Measurements from ENCODE around the gene DAPK1.

The DAPK1 gene

DNA sequence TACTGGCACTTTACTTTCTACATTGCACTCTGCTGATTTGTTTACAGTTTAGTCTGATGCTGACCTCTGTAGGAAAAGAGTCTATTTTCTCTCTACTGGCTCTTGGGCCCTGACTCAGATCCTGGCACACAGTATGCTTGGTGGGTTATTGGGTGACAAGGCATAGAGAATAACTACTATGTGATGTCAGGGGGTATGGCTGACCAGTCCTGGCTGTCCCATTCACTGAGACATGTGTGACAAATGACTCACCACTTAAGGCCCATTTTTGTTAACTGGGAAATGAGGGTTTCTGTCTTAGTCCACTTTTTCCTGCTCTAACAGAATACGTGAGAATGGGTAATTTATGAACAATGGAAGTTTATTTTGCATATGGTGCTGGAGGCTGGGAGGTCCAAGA, 66.4 kb downstream of the DAPK1 start:
- Histone ChIP-seq H3K79me2 (ENCODE audit: insufficient read depth, low read length) (no peaks in the 10 kb centered on the region), H4K20me1 (ENCODE audit: insufficient read depth, low read length) (no peaks in the 10 kb centered on the region), H3K9me3 (ENCODE audit: low read length) (no peaks in the 10 kb centered on the region), H3K4me2 (ENCODE audit: low read length) (no peak overlapping the region), H3F3A (ENCODE audit: insufficient read depth, low read length) (no peaks in the 10 kb centered on the region), H3K27ac (ENCODE audit: low read depth, low read length, poor library complexity, severe bottlenecking) (no peak overlapping the region), H2AFZ (ENCODE audit: low read length) (no peak overlapping the region), H3K4me1 (ENCODE audit: insufficient read depth, low read length, severe bottlenecking) (no peaks in the 10 kb centered on the region), H3K9me2 (ENCODE audit: low read depth, low read length) (no peaks in the 10 kb centered on the region), H3K4me3 (ENCODE audit: low read depth, low read length, poor library complexity, severe bottlenecking) (no peak overlapping the region), H3K36me3 (ENCODE audit: insufficient read depth, low read length) (no peaks in the 10 kb centered on the region), H3K9ac (ENCODE audit: low read length) (no peak overlapping the region), H3K27me3 (ENCODE audit: insufficient read depth, low read length) (no peaks in the 10 kb centered on the region)
- no peak for TF ChIP-seq EZH2 (IDR thresholded peaks at IDR 0.05; ENCODE audit: borderline replicate concordance, low read length)
- TF ChIP-seq, protein P1, sequence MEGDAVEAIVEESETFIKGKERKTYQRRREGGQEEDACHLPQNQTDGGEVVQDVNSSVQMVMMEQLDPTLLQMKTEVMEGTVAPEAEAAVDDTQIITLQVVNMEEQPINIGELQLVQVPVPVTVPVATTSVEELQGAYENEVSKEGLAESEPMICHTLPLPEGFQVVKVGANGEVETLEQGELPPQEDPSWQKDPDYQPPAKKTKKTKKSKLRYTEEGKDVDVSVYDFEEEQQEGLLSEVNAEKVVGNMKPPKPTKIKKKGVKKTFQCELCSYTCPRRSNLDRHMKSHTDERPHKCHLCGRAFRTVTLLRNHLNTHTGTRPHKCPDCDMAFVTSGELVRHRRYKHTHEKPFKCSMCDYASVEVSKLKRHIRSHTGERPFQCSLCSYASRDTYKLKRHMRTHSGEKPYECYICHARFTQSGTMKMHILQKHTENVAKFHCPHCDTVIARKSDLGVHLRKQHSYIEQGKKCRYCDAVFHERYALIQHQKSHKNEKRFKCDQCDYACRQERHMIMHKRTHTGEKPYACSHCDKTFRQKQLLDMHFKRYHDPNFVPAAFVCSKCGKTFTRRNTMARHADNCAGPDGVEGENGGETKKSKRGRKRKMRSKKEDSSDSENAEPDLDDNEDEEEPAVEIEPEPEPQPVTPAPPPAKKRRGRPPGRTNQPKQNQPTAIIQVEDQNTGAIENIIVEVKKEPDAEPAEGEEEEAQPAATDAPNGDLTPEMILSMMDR (IDR thresholded peaks at IDR 0.05; ENCODE audit: low read length), result no peak

DNA sequence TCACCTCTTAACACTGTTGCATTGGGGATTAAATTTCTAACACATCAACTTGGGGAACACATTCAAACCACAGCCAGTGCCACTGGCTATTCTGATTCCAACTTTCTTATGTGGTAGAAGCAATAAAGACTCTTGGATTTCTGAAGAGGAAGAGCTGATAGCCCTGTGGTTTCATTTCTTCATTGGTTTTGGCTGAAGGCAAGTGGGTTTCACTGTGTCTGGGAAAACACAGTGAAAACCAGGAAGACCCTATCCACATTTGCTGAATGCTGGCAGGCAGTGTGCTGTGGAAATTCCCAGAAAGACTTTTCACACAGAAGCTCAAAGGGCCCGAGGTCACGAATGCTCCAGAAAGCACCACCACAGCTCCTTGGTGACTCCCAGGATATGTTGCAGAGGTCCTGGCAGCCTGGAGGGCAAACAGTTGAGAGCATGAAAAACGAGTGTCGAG, 67.1 kb downstream of the DAPK1 start:
- no peaks in the 10 kb centered on the region for H3K9me2 ChIP-seq (ENCODE audit: low read depth, low read length)
- no peaks in the 10 kb centered on the region for H3K79me2 ChIP-seq (ENCODE audit: insufficient read depth, low read length)
- no peaks in the 10 kb centered on the region for H3K36me3 ChIP-seq (ENCODE audit: insufficient read depth, low read length)
- no peak overlapping the region for H3K4me3 ChIP-seq (ENCODE audit: low read depth, low read length, poor library complexity, severe bottlenecking)
- H3K9me3 ChIP-seq (ENCODE audit: low read length), result no peaks in the 10 kb centered on the region
- no peak overlapping the region for H3K27ac ChIP-seq (ENCODE audit: low read depth, low read length, poor library complexity, severe bottlenecking)
- no peak overlapping the region for H2AFZ ChIP-seq (ENCODE audit: low read length)
- no peak for TF ChIP-seq EZH2 (IDR thresholded peaks at IDR 0.05; ENCODE audit: borderline replicate concordance, low read length)
- TF ChIP-seq, protein P1 (IDR thresholded peaks at IDR 0.05; ENCODE audit: low read length), result no peak
- H4K20me1 ChIP-seq (ENCODE audit: insufficient read depth, low read length), result no peaks in the 10 kb centered on the region
- no peak overlapping the region for H3K9ac ChIP-seq (ENCODE audit: low read length)
- H3K4me2 ChIP-seq (ENCODE audit: low read length), result no peak overlapping the region
- H3K27me3 ChIP-seq (ENCODE audit: insufficient read depth, low read length), result no peaks in the 10 kb centered on the region
- H3F3A ChIP-seq (ENCODE audit: insufficient read depth, low read length), result no peaks in the 10 kb centered on the region
- H3K4me1 ChIP-seq (ENCODE audit: insufficient read depth, low read length, severe bottlenecking), result no peaks in the 10 kb centered on the region

DNA sequence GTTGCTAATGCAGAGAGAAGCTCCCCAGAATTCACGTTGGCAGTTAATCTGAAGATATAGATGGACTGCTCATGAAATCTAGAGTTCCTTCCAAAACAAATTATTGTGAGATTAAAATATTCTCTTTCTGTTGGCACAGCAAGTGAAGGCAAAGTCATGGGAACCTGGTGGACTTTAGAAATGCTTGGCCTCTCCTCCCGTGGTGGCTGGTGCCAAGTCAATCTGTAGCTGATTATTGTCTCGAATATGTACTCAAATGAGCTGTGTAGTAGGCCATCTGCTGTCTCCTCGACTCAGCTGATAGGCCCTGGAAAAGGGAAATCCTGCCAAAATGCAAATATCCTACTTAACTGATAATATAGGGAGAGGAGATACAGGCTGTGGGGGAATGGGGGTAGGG, 69.3 kb downstream of the DAPK1 start:
- Histone ChIP-seq H3K9me3 (ENCODE audit: low read length) (no peaks in the 10 kb centered on the region), H2AFZ (ENCODE audit: low read length) (no peak overlapping the region), H4K20me1 (ENCODE audit: insufficient read depth, low read length) (no peaks in the 10 kb centered on the region), H3K27me3 (ENCODE audit: insufficient read depth, low read length) (no peaks in the 10 kb centered on the region), H3K27ac (ENCODE audit: low read depth, low read length, poor library complexity, severe bottlenecking) (no peak overlapping the region), H3K4me2 (ENCODE audit: low read length) (no peak overlapping the region), H3F3A (ENCODE audit: insufficient read depth, low read length) (no peaks in the 10 kb centered on the region), H3K4me1 (ENCODE audit: insufficient read depth, low read length, severe bottlenecking) (no peaks in the 10 kb centered on the region), H3K9ac (ENCODE audit: low read length) (no peak overlapping the region), H3K36me3 (ENCODE audit: insufficient read depth, low read length) (no peaks in the 10 kb centered on the region), H3K79me2 (ENCODE audit: insufficient read depth, low read length) (no peaks in the 10 kb centered on the region), H3K9me2 (ENCODE audit: low read depth, low read length) (no peaks in the 10 kb centered on the region), H3K4me3 (ENCODE audit: low read depth, low read length, poor library complexity, severe bottlenecking) (no peak overlapping the region)
- TF ChIP-seq, protein P1 (IDR thresholded peaks at IDR 0.05; ENCODE audit: low read length), result no peak

Measured in OCI-LY1 (cell line).